HG03439 (cell line): Measurements from ENCODE around the gene UBR1.
"Not testable (repeated sequence)": the region's sequence is repeated elsewhere in the genome, so short reads cannot be mapped to it uniquely, and the experiment has no call there.

Experiments
- ATAC-seq: cut with Tn5 transposase; IDR thresholded peaks from one replicate; pipeline ENCODE4 v1.9.1; 2021; ENCODE audit warnings: mild to moderate bottlenecking, moderate library complexity; ENCODE audit not compliant: unreplicated experiment

UBR1 gene

GRCh38 chr15:43105778-43106485 is at the start of gene UBR1:
UBR1 (minus strand) TSS chr15:43106038; CDS start chr15:43106022, 16 bp downstream.
- ATAC-seq, result peak; percentile 88

DNA sequence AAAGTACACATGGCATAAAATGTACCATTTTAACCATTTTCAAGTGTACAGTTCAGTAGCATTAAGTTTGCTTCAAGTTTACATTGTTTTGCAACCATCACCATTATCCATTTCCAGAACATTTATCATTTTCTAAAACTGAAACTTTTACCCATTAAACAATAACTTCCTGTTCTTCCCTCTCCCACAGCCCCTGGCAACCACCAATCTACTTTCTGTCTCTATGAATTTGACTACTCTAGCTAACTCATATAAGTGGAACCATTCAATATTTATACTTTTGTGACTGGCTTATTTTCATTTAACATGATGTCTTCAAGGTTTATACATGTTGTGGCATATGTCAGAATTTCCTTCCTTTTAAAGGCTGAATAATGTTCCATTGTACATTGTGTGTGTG is 47.4 kb upstream of the UBR1 start:
- no peak for ATAC-seq

GRCh38 chr15:43151688-43152087 is 45.9 kb upstream of the UBR1 start:
- ATAC-seq, result no peak

- no peak for ATAC-seq
These were observed 44.5 kb upstream of the UBR1 start for GRCh38 chr15:43150191-43150929.

- no peak for ATAC-seq
These were observed 40.3 kb upstream of the UBR1 start for GRCh38 chr15:43146184-43146583.

DNA sequence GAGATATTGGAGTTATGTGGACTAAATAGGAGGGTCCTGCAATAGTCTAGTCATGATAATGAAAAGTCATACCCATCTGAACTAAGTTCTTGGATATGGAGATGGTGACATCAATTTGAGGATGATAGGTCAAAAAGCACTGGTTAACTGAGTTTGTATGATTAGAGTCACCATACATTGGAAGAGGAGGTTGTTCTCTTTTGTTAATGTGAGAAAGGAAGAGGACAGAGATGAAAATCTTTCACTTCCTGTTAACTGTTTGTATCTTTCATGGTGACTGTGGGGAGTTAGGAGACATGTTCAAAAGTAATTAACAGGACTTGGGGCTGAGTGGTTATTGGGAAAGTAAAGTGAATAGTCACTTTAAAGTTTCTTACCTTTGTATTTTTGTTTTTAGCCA is 38.7 kb upstream of the UBR1 start:
- ATAC-seq, result no peak

DNA sequence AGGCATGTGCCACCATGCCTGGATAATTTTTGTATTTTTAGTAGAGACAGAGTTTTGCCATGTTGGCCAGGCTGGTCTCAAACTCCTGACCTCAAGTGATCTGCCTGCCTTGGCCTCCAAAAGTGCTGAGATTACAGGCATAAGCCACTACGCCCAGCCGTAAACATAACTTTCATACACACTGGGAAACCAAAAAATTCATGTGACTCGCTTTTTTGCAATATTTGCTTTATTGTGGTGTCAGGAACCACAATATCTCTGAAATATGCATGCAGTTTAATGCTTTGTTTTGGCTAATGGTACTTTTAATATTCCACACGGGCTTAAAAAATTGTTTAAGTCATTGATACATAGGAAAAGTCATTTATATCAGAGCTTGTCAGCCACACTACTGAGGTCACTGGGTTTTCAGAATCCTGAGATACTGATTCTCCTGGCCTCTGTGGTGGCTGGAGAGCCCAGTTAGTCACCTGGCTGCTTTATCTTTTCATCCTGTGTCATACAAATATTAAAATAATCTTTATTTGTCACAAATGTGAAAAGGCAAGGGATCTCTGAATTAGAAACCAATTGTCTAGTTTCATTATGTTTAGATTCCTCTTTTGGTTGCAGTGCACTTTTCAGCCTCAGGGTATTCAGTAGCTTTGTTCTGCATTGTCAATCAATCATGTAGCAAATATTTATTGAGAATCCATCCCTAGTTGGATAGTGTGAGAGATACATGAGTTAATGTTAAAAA is 37.5 kb upstream of the UBR1 start:
- no peak for ATAC-seq

GRCh38 chr15:43135351-43135750 is 29.5 kb upstream of the UBR1 start:
- no peak for ATAC-seq

GRCh38 chr15:43134157-43134635 is 28.4 kb upstream of the UBR1 start:
- no peak for ATAC-seq

DNA sequence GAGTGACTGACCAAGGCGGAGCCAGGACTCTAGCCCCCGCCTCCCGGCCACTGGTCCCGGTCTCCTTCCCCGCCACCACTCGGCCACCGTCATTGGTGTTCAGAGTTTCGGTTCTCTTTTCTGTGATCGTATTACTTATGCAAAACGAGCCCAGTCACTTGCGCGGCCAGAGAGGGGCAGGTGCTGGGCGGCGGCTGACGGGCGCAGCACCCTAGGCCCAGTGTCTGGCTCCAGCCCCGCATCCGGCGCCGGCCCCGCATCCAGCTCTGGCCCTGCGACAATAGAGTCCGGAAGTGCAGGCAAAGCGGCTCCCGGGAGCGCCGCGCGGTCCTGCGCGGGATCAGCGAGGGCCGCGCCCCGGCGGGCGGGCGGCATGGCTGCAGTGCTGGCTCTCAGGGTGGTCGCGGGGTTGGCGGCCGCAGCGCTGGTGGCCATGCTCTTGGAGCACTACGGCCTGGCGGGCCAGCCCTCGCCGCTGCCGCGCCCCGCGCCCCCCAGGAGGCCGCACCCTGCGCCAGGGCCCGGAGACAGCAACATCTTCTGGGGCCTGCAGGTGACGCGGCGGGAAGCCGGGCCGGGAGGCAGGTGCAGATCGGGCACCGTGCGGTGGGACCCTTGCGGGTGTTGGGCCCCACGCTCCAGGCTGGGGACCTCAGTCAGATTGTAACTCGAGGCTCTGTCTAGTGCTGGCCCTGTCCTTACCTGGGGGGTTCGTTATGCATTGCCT is 27.8 kb upstream of the UBR1 start, which contains the start of gene TMEM62:
TMEM62 (plus strand) TSS at position 157 of the 727 bp plus-strand sequence; CDS start at position 374, 217 bp downstream.
- peak; percentile 92 for ATAC-seq

DNA sequence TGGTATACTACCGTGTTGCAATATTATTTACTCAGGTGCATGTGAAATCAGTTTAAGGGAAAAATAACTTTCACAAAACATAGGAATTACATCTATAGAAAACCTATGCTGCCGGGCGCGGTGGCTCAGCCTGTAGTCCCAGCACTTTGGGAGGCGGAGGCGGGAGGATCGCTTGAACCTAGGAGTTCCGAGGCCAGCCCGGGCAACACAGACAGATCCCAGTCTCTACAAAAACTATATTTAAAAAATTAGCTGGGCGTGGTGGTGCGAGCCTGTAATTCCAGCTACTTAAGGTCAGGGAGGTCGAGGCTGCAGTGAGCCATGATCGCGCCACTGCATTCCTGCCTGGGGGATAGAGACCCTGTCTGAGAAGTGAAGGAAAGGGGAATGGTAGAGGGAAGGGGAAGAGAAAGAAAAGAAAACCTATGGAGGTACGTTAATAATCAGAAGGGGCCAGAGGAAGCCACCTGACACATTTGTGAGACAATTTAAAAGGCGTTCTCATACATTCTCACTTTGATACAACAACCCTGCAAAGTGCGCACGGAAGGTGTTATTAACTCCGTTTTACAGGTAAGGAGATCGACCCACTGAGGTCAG is 27.1 kb upstream of the UBR1 start:
- ATAC-seq, result no peak

GRCh38 chr15:43128980-43129335 is 23.1 kb upstream of the UBR1 start:
- no peak for ATAC-seq

DNA sequence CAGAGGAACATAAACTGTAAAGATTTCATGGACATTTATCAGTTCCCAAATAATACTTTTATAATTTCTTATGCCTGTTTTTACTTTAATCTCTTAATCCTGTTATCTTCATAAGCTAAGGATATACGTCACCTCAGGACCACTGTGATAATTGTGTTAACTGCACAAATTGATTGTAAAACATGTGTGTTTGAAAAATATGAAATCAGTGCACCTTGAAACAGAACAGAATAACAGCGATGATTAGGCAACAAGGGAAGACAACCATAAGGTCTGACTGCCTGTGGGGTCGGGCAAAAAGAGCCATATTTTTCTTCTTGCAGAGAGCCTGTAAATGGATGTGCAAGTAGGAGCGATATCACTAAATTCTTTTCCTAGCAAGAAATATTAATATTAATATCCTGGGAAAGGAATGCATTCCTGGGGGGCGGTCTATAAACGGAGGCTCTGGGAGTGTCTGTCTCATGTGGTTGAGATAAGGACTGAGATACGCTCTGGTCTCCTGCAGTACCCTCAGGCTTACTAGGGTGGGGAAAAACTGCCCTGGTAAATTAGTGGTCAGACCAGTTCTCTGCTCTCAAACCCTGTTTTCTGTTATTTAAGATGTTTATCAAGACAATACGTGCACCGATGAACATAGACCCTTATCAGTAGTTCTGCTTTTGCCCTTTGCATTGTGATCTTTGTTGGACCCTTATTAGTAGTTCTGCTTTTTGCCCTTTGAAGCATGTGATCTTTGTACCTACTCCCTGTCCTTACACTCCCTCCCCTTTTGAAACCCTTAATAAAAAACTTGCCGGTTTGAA is 22.5 kb upstream of the UBR1 start:
- not testable (repeated sequence) for ATAC-seq

DNA sequence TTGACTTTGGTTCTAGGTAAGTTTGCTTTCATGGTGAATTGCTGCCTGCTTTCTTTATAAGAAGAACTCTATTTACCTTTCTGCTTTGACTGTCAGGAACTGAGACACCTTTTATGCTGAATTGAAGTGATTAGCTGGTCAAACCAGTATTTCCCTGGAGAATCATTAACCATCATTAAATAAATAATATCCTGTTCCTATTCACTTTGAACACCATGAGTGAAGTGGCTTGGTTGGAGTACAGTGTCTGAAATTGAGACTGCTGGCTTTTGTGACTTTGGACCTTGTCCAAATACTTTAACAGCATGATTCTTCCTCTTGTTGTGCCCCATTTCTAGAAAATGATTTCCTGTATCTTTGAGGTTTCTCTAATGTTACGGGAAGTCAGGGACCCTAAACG is 21.9 kb upstream of the UBR1 start:
- ATAC-seq, result no peak

DNA sequence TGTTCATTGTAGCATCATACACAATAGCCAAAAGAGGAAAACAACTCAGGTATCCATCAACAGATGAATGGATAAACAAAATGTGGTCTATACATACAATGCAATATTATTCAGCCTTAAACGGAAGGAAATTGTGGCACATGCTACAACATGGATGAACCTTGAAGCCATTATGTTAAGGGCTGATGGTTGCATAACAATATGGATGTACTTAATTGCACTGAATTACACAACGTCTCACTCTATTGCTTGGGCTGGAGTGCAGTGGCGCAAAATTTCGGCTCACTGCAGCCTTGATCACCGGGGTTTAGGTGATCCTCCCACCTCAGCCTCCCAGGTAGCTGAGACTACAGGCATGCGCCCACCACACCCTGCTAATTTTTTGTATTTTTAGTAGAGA is 20.5 kb upstream of the UBR1 start:
- no peak for ATAC-seq

GRCh38 chr15:43125100-43125661 is 19.3 kb upstream of the UBR1 start:
- ATAC-seq, result no peak

DNA sequence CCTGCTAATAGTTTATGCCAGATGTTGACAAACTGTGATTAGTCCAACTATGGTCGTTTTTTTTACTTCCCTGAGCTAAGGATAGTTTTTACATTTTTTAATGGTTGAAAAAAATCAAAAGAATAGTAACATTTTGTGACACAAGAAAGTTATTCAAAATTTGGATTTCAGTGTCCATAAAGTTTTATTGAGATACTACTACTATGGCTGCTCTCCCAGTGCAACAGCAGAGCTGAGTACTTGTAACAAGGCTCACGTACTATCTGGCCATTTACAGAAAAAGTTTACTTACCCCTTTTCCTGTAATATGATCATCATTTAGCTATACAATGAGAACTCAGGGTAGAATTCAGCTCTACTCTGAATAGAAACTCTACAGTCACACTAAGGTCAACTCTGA is 16.0 kb upstream of the UBR1 start:
- ATAC-seq, result no peak

DNA sequence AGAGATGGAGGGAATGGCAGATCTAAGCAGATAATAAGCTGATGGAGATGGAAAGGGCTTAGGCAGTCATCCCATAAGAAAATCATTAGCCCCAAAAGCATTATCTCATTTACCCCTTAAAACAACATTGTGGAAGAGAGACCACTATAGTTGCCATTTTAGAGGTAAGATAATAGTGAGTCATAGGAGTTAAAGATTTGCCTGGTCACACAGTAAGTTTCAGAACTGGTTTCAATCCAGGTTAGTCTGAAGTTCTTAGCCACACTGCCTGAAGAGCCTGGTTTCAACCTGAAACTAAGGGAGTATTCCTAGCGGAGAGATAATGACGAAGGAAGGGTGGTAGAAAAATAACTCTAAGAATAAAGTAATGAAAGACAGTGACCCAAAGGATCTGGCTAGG is 13.0 kb upstream of the UBR1 start:
- ATAC-seq, result no peak

DNA sequence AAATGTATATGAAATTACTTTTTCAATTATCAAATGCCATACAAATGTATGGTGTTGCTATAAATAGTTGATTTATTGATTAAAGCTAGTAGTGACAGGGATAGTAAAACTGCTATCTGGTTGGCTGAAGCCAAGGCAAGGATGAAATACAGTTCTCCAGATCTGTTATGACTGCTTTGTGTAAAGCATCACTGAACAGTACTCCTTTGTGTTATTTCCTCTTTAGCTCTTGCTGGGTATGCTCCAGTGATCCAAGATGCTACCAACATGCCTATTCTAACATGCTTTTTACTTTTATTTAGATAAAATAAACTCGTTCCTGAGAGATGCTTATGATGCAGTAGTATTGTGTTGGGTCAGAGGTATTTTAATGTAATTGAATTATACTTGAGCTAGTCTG is 12.4 kb upstream of the UBR1 start:
- no peak for ATAC-seq
